ENCODE data around the gene PEX10. TPM values are rescaled to one million over a fixed set of nuclear protein-coding genes. Genes with fewer than 3 reads are reported as not detected.

Gene PEX10
- total RNA-seq, 1 donor from 2014 or later, result 15.2 TPM

GRCh38 chr1:2382621-2383361 lies 29.6 kb downstream of the PEX10 start:
- ATAC-seq (ENCODE audit: poor library complexity), result peak; percentile 43
- DNase-seq, result peak; percentile 55
- intact Hi-C loops (cut with DNase I), result loop anchor here (2.0 kb wide), 1 partner anchor 188 kb away; the partner anchor contains the start of gene FAAP20

- intact Hi-C loops (cut with DNase I), result loop anchor here (2.0 kb wide), 1 partner anchor 187 kb away; the partner anchor contains the start of gene FAAP20
- ATAC-seq (ENCODE audit: poor library complexity), result peak; percentile 97
- DNase-seq, result peak; percentile 90
Measured at GRCh38 chr1:2381741-2382620, 30.4 kb downstream of the PEX10 start.

DNA sequence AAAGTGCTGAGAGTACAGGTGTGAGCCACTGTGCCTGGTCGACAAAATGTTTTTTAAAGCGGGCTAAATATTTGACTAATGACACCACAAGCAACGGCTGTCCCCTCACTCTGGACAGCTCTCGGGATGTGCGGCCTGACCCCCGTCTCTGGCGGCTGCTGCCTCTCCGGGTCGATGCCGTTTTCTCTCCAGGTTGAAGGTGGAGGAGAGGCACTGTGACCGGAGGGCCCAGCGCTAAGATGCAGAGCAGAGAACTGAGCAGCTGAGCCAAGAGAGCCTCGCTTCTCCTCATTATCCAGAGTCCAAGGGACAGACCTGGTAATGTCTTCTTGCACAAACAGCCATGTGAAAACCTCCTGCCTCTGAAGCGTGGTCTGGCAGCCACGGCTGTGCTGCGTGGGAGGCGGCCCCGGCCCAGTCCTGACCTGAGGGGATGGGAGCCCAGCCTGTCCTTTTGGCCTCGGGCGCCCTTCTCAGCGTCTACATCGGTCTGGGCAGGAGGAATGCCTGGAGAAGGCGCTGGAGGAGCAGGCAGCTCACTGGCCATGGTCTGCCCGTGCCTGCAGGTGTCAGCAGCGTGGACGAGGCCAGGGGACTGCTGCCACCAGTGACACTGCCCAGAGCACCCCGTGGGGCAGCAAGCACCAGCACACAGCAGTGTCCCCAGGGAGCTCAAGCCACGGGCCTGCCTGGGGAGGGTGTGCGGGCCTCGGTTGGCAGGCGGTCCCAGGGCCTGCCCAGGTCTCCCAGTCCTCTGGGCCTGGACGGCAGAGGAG lies 31.4 kb downstream of the PEX10 start:
- DNase-seq (peak; percentile 43), ATAC-seq (ENCODE audit: poor library complexity) (peak; percentile 5)
- intact Hi-C loops (cut with DNase I), result no loop called here

DNA sequence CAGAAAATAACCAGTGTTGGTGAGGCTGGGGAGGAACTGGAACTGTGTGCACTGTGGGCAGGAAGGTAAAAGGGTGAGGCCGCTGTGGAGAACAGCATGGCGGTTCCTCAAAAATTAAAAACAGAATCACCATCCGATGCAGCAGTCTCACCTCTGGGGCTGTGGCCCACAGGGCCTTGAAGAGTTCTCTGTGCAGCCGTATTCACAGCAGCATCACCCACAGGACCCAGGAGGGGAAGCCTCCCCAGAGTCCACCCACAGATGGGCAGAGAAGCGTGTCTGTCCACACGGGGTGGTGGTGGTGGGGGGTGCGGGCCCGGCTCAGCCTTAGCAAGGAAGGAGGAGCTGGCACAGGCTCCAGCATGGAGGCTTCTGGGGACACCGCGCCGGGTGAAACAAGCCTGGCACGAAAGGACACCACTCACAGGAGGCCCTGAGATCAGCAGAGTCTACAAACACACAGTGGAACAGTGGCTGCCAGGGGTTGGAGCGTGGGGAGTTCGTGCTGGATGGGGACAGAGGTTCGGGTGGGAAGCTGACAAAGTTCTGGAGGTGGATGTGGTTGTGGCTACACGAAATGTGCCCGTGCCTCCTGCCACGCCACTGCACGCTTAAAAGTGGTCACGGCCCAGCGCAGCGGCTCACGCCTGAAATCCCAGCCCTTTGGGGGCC lies 32.5 kb downstream of the PEX10 start:
- DNase-seq, result peak; percentile 33
- intact Hi-C loops (cut with DNase I), result no loop called here
- ATAC-seq (ENCODE audit: poor library complexity), result no peak

- peak; percentile 24 for DNase-seq
- intact Hi-C loops (cut with DNase I), result no loop called here
- no peak for ATAC-seq (ENCODE audit: poor library complexity)
Measured at GRCh38 chr1:2378956-2379732, 33.2 kb downstream of the PEX10 start.

GRCh38 chr1:2378441-2378851 lies 33.9 kb downstream of the PEX10 start:
- no peak for ATAC-seq (ENCODE audit: poor library complexity)
- intact Hi-C loops (cut with DNase I), result no loop called here
- DNase-seq, result peak; percentile 26

GRCh38 chr1:2377751-2378440 lies 34.5 kb downstream of the PEX10 start:
- ATAC-seq (ENCODE audit: poor library complexity) (no peak), DNase-seq (peak; percentile 27)
- intact Hi-C loops (cut with DNase I), result no loop called here

DNA sequence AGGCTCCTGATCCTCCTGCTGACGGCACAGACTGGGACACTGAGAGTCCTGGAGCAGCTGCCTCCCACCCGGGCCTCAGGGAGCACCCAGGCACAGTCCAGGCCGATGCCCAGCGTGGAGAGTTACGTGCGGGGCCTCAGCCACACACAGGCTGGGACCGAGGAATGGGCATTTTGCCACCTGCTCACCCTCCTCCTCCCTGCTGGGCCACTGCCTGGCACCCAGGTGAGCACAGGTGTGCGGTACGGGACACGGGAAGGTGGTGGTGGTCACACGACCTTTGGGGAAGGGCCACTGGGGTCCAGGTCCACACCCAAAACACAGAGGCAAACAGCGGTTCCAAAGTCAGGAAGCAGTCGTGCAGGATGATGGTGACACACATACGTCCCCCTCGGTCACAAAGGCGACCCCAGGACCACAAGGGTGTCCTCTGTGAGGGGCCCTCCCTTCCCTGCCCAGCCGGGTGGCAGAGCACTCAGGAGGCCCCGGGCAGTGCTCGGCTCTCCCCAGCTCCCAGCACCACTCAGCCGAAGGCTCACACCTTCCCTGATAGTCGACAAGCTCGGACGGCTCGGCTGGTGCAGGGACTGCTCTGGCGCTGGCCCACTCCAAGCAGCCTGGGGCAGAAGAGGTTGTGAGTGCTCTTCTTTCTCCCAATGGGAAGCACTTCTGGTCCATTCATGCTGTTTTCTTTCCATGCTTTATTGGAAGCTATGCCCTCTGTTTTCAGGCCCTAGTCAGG lies 35.3 kb downstream of the PEX10 start:
- DNase-seq (peak; percentile 32), ATAC-seq (ENCODE audit: poor library complexity) (no peak)
- intact Hi-C loops (cut with DNase I), result no loop called here

DNA sequence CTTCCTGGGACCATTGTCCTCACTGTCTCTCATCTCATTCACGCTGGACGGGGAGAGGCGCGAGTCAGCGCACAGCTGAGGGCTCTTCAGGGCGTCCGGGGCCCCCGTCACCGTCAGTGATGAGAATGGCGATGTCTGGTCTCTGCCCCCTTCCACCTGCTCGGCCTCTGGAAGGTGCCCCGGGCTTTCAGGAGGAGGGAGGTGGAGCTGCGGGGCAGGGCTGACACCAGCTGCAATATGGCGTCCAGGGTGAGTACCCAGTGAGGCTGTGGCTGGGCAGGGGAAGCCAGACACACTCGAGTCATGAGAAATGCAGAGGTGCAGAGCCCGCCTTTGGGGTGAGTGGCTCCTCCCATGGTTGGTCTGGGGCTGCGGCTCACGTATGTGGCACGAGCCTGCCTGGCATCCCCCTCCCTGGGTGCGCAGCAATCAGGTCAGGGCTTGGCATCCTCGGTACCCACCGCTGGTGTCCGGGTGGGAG lies 36.1 kb downstream of the PEX10 start:
- ATAC-seq (ENCODE audit: poor library complexity) (no peak), DNase-seq (peak; percentile 27)
- intact Hi-C loops (cut with DNase I), result no loop called here

- intact Hi-C loops (cut with DNase I), result no loop called here
- DNase-seq, result peak; percentile 29
- no peak for ATAC-seq (ENCODE audit: poor library complexity)
Measured at GRCh38 chr1:2375923-2376260, 36.5 kb downstream of the PEX10 start.

GRCh38 chr1:2375246-2375922 lies 37.0 kb downstream of the PEX10 start:
- ATAC-seq (ENCODE audit: poor library complexity) (no peak), DNase-seq (peak; percentile 40)
- intact Hi-C loops (cut with DNase I), result no loop called here

DNA sequence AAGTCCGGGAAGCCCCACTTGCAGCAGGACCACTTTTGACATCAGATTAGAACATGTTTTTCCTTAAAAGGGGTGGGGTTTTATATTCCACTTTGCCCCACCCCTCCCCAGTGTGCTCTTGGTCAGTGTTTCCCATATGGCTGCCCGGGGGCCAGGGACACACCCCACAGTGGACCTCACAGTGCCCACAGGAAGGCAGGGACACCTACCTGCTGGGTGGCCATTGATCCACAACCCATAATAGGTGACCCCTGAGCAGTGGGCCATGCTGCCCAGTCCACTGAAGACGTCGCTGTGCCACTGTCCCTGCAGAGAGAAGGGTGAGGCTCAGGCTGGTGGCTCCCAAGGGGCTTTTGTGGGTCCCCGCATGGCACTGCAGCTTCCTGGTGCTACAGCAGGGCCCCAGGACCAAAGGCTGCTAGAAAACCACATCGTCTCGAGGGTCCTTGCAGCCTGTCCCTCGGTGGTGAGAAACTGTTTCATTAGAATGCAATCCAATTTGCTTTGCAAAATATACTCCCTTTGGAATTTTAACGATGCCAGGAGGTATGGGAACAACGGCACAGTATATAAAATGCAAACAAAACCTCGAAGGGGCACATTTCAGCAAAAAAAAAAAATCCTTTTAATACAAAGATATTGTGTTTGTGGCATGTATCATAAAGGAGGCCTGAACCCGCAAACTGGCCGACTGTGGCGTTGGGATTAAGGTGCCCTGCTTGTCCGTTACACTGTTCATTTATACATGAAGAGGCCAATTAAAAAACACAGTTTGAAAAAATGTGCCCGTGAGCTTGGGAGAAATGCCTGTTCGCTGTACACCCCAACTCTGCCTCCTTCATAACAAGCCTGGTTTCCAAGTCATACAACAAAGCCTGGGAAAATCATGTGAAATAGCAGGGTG lies 37.9 kb downstream of the PEX10 start:
- intact Hi-C loops (cut with DNase I), result no loop called here
- DNase-seq (peak; percentile 20), ATAC-seq (ENCODE audit: poor library complexity) (no peak)

GRCh38 chr1:2373551-2374251 lies 38.7 kb downstream of the PEX10 start:
- DNase-seq (peak; percentile 34), ATAC-seq (ENCODE audit: poor library complexity) (no peak)

More at GRCh38 chr1:2373551-2374251, 38.7 kb downstream of the PEX10 start:
- intact Hi-C loops (cut with DNase I), result no loop called here

All from Right ventricle myocardium superior (tissue), 1 donor.